Measurements from ENCODE around the gene AMFR.

Gene AMFR

DNA sequence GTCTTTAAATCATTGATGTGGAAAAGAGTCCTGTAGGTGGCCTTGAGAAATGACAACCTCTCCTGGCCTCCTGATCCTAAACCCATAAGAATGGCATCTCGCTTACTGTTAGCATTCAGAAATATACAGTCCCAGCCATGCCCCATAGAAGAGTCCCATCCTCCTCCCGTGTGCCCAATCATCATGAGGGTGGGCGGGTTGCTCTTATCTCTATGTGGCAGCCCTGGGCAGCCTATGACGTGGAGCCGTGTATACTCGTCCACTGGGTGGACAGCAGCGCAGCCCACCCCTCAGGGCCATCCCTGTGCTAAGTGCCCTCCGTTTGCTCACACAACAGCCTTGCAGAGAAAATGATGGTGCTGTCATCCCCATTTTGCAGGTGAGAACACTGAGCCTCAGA is 105.3 kb downstream of the AMFR start:
- TF ChIP-seq TAF1 (IDR thresholded peaks at IDR 0.05; ENCODE audit: borderline replicate concordance, insufficient read depth, low read length), result no peak
- TF ChIP-seq FOXP2 (optimal IDR thresholded peaks at IDR 0.05; ENCODE audit: borderline replicate concordance, extremely low read depth, extremely low read length, insufficient read depth), result no peak
- TF ChIP-seq SIN3A (IDR thresholded peaks at IDR 0.05; ENCODE audit: borderline replicate concordance, insufficient read depth, low read length), result no peak
- TF ChIP-seq POLR2AphosphoS5 (IDR thresholded peaks at IDR 0.05; ENCODE audit: low read depth, low read length), result no peak

DNA sequence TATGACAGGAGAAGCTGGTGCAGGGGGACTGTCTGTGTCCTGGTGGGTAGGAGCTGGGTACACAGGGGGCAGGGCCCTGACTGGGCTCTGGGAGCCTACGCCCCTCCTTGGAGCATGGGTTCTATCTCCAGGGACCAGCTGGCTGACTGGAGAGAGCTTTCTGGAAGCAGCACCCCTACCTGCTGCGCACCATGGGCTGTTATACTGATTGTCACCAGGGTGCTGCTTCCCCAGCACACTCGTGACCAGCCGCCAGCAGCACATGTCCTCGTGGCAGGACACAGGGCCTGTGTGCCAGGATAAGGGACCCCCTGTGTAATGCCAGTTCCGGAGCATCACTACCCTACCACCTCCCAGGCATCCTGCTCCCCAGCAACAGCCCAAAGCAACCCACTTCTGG is 106.0 kb downstream of the AMFR start:
- TF ChIP-seq POLR2AphosphoS5 (IDR thresholded peaks at IDR 0.05; ENCODE audit: low read depth, low read length), result no peak
- no peak for TF ChIP-seq TAF1 (IDR thresholded peaks at IDR 0.05; ENCODE audit: borderline replicate concordance, insufficient read depth, low read length)
- no peak for TF ChIP-seq FOXP2 (optimal IDR thresholded peaks at IDR 0.05; ENCODE audit: borderline replicate concordance, extremely low read depth, extremely low read length, insufficient read depth)
- TF ChIP-seq, protein P1, sequence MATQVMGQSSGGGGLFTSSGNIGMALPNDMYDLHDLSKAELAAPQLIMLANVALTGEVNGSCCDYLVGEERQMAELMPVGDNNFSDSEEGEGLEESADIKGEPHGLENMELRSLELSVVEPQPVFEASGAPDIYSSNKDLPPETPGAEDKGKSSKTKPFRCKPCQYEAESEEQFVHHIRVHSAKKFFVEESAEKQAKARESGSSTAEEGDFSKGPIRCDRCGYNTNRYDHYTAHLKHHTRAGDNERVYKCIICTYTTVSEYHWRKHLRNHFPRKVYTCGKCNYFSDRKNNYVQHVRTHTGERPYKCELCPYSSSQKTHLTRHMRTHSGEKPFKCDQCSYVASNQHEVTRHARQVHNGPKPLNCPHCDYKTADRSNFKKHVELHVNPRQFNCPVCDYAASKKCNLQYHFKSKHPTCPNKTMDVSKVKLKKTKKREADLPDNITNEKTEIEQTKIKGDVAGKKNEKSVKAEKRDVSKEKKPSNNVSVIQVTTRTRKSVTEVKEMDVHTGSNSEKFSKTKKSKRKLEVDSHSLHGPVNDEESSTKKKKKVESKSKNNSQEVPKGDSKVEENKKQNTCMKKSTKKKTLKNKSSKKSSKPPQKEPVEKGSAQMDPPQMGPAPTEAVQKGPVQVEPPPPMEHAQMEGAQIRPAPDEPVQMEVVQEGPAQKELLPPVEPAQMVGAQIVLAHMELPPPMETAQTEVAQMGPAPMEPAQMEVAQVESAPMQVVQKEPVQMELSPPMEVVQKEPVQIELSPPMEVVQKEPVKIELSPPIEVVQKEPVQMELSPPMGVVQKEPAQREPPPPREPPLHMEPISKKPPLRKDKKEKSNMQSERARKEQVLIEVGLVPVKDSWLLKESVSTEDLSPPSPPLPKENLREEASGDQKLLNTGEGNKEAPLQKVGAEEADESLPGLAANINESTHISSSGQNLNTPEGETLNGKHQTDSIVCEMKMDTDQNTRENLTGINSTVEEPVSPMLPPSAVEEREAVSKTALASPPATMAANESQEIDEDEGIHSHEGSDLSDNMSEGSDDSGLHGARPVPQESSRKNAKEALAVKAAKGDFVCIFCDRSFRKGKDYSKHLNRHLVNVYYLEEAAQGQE (IDR thresholded peaks at IDR 0.05; ENCODE audit: insufficient read depth in 1 of 2, low read depth in 2 of 2, low read length in 2 of 2), result no peak
- no peak for TF ChIP-seq SIN3A (IDR thresholded peaks at IDR 0.05; ENCODE audit: borderline replicate concordance, insufficient read depth, low read length)

DNA sequence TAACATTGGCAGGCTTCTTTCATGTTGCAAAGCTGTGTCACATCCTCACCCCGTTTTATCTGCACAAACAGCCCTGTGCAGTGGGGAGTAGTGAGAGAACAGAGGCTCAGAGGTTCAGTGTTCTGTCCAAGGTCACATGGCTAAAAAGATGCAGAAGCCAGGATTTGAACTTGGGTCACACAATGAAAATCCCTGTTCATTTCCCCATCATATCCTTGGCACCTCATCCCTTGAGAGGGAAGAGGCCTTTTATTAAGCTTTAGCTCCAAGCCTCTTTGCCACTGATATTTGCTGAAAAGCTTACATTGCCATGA is 106.6 kb downstream of the AMFR start:
- no peak for TF ChIP-seq TAF1 (IDR thresholded peaks at IDR 0.05; ENCODE audit: borderline replicate concordance, insufficient read depth, low read length)

DNA sequence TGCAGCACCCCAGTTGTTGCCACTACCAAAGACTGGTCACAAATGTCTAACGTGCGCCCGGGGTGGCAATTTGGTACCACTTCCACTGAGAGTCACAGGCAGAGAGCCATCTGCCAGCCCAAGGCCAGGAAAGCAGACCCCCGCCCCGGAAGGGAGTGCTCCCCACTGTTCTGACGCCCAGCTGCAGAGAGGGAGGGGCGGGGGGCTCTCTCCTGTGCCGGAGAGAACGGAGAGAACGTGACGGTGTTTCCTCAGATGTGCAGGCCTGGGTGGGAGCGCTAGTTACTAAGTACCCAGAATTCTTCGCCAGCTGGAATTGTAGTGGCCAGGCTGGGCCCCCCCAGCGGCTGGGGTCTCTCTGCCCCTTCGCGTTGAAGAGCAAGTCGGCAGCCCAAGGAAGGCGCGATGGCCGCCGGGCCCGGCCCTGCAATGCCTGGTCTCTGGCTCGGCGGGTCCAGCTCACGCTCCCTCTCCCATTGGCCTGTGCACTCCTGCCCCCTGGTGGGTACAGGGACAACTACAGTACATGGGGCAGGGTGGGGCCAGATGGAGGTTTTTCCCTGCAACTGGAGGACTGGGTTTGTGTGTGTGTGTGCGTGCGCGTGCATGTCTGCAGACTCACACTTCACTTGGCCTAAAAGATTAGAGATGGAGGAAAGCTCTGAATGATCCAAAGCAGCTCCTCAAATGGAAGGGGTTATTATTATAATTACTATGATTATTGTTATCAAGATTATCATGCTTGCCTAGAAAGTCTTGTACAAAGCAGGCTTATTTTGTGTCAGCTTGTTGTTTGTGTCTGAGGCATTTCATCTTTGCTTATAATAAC is 107.1 kb downstream of the AMFR start:
- TF ChIP-seq, protein P1 (IDR thresholded peaks at IDR 0.05; ENCODE audit: insufficient read depth in 1 of 2, low read depth in 2 of 2, low read length in 2 of 2), result no peak
- TF ChIP-seq SIN3A (IDR thresholded peaks at IDR 0.05; ENCODE audit: borderline replicate concordance, insufficient read depth, low read length) (no peak), TAF1 (IDR thresholded peaks at IDR 0.05; ENCODE audit: borderline replicate concordance, insufficient read depth, low read length) (no peak), POLR2AphosphoS5 (IDR thresholded peaks at IDR 0.05; ENCODE audit: low read depth, low read length) (no peak), FOXP2 (optimal IDR thresholded peaks at IDR 0.05; ENCODE audit: borderline replicate concordance, extremely low read depth, extremely low read length, insufficient read depth) (no peak)

DNA sequence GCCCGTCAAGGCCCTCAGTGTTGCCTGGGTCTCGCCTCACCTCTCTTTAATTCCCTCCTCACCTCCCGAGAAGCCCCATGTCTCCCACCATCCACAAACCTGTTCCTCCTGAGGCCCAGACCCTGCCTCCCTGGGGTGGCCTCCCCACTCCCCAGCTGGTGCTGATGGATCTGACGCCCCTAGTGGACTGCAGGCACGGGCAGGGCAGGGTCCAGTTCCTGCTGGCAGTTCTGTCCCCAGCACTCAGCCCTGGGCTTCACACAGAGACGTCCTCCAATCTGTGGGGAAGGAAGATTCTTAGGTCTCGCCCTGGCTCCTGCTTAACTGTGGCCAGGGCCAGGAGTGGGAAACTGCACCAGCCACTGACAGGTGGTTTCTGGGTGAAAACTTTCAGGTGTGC is 108.8 kb downstream of the AMFR start:
- TF ChIP-seq FOXP2 (optimal IDR thresholded peaks at IDR 0.05; ENCODE audit: borderline replicate concordance, extremely low read depth, extremely low read length, insufficient read depth) (no peak), POLR2AphosphoS5 (IDR thresholded peaks at IDR 0.05; ENCODE audit: low read depth, low read length) (no peak), SIN3A (IDR thresholded peaks at IDR 0.05; ENCODE audit: borderline replicate concordance, insufficient read depth, low read length) (no peak), TAF1 (IDR thresholded peaks at IDR 0.05; ENCODE audit: borderline replicate concordance, insufficient read depth, low read length) (no peak)
- TF ChIP-seq, protein P1 (IDR thresholded peaks at IDR 0.05; ENCODE audit: insufficient read depth in 1 of 2, low read depth in 2 of 2, low read length in 2 of 2), result no peak

DNA sequence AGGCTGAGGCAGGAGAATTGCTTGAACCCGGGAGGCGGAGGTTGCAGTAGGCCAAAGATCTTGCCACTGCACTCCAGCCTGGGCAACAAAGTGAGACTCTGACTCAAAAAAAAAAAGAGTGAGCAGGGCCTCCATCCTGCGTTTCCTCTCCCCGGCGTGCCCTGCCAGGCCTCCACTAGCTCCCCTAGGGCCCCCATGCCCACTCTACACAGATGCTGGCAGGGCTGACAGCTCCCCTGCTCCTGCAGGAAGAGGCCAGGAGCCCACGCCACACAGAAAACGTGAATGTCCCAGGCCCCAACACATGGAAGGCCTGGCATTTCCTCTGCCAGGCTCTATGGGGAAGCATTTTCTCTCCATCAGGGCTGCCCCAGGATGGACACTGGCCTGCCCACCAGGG is 109.4 kb downstream of the AMFR start:
- no peak for TF ChIP-seq POLR2AphosphoS5 (IDR thresholded peaks at IDR 0.05; ENCODE audit: low read depth, low read length)
- TF ChIP-seq, protein P1 (IDR thresholded peaks at IDR 0.05; ENCODE audit: insufficient read depth in 1 of 2, low read depth in 2 of 2, low read length in 2 of 2), result no peak
